HAP-1 (cell line): ENCODE results near the gene DPP6.

Experiments
- DNase-seq, 2 experiments: peaks; one replicate each; pipeline ENCODE4 v3.0.0-alpha.2; 2016 to 2020; ENCODE audit warnings: low spot score in 2 of 2
- H3K27me3 ChIP-seq: fragments of 250-450 bp; sonication (Bioruptor Pico); 2 replicates; pipeline ENCODE4 v1.5.1; 2020; ENCODE audit warnings: low read depth, mild to moderate bottlenecking, moderate library complexity
- H3K36me3 ChIP-seq: fragments of 250-450 bp; sonication (Bioruptor Pico); replicated peaks from 2 replicates; pipeline ENCODE4 v1.5.1; 2020; ENCODE audit warnings: mild to moderate bottlenecking
- H3K4me1 ChIP-seq: fragments of 250-450 bp; sonication (Bioruptor Pico); 2 replicates; pipeline ENCODE4 v1.5.1; 2020; ENCODE audit warnings: mild to moderate bottlenecking
- H3K4me3 ChIP-seq: fragments of 250-450 bp; sonication (Bioruptor Pico); 2 replicates; pipeline ENCODE4 v1.5.1; 2020; ENCODE audit warnings: mild to moderate bottlenecking, moderate library complexity
- H3K9me3 ChIP-seq: fragments of 250-450 bp; sonication (Bioruptor Pico); 2 replicates; pipeline ENCODE4 v1.5.1; 2020; ENCODE audit warnings: mild to moderate bottlenecking, moderate library complexity
- in situ Hi-C: fragments of 300-500 bp; cut with MboI; formaldehyde crosslinking; loops from 3 replicates; pipeline ENCODE4 v1.14.3; 2020; ENCODE audit warnings: low sequenced_read_pairs, inconsistent platforms, mixed read lengths

DPP6 gene

GRCh38 chr7:154628556-154628955 lies 576.4 kb downstream of the DPP6 start:
- no peaks in the 10 kb centered on the region for H3K36me3 ChIP-seq
- no peak for DNase-seq
- H3K4me1 ChIP-seq = no peaks in the 10 kb centered on the region
- H3K4me3 ChIP-seq = no peak overlapping the region
- in situ Hi-C loops = no loop called here
- no peaks in the 10 kb centered on the region for H3K27me3 ChIP-seq
- H3K9me3 ChIP-seq = no peaks in the 10 kb centered on the region

DNA sequence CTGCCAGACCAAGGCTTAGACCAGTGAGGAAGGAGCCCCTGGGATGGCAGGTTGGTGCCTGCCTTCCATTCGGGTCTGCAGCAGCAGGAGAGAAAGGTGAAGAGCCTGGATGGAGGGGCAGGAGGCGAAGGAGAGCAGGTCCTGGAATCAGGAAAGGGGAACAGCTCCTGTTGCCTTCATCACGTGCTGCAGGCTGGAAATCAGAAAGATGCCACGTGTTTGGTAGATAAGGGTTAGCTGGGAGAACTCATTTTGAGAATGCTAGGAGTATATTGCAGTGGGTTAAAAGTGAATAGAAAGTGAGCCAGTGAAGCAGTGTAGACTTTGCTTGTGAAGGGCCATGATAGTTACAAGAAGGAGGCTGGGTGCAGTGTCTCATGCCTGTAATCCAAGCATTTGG lies 579.0 kb downstream of the DPP6 start:
- no peak for DNase-seq
- no peaks in the 10 kb centered on the region for H3K4me1 ChIP-seq
- no peaks in the 10 kb centered on the region for H3K9me3 ChIP-seq
- in situ Hi-C loops = no loop called here
- no peak overlapping the region for H3K4me3 ChIP-seq
- no peaks in the 10 kb centered on the region for H3K36me3 ChIP-seq
- H3K27me3 ChIP-seq = no peaks in the 10 kb centered on the region

DNA sequence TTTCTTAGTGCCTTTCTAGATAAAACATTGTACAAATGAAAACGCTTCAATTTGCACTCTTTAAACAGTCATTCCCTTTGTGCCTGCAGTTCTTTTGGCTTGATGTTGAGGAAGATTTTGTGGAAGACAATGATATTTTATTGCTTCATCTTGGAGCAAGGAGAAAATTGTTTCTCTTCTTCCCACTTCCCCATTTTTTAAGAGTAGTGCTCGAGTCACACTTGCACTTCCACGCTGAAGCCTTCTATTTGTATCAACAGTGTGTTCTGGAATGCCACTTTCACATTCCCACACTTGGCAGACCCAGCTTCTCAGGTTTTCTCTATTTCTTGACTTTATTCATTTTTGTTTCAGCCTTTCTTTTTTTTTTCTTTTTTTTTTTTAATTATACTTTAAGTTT lies 581.4 kb downstream of the DPP6 start:
- Histone ChIP-seq H3K4me3 (no peak overlapping the region), H3K9me3 (no peaks in the 10 kb centered on the region), H3K27me3 (no peaks in the 10 kb centered on the region), H3K4me1 (no peaks in the 10 kb centered on the region), H3K36me3 (no peaks in the 10 kb centered on the region)
- in situ Hi-C loops = no loop called here
- no peak for DNase-seq

DNA sequence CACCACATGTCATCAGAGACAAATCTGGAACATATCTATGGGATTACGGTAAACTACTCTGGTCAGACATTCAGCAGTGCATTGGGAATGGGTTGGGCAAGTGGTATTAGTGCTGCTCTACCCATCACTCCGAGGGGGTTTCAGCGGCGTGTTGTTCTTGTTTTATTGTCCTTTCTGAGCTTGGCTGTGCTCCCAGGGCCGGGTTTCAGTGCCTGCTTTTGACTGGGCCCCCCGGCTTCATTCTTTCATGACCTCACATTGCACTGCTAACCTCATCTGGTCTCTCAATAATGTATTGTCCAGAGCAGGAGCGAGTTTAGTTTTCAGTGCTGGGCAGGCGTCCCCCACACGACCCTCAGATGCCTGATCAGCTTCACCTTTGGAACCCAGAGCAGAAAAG lies 586.1 kb downstream of the DPP6 start:
- no peaks in the 10 kb centered on the region for H3K36me3 ChIP-seq
- H3K27me3 ChIP-seq = no peaks in the 10 kb centered on the region
- H3K9me3 ChIP-seq = no peaks in the 10 kb centered on the region
- DNase-seq = no peak
- no peak overlapping the region for H3K4me3 ChIP-seq
- H3K4me1 ChIP-seq = no peaks in the 10 kb centered on the region
- in situ Hi-C loops = no loop called here

- H3K9me3 ChIP-seq = no peaks in the 10 kb centered on the region
- no peak overlapping the region for H3K4me3 ChIP-seq
- DNase-seq = no peak
- H3K4me1 ChIP-seq = no peaks in the 10 kb centered on the region
- in situ Hi-C loops = no loop called here
- H3K36me3 ChIP-seq = no peaks in the 10 kb centered on the region
- no peaks in the 10 kb centered on the region for H3K27me3 ChIP-seq
Measured at GRCh38 chr7:154640266-154640865, 588.2 kb downstream of the DPP6 start.

GRCh38 chr7:154640917-154641316 lies 588.7 kb downstream of the DPP6 start:
- Histone ChIP-seq H3K9me3 (no peaks in the 10 kb centered on the region), H3K27me3 (no peaks in the 10 kb centered on the region), H3K4me1 (no peaks in the 10 kb centered on the region), H3K36me3 (no peaks in the 10 kb centered on the region), H3K4me3 (no peak overlapping the region)
- in situ Hi-C loops = no loop called here
- DNase-seq = no peak

DNA sequence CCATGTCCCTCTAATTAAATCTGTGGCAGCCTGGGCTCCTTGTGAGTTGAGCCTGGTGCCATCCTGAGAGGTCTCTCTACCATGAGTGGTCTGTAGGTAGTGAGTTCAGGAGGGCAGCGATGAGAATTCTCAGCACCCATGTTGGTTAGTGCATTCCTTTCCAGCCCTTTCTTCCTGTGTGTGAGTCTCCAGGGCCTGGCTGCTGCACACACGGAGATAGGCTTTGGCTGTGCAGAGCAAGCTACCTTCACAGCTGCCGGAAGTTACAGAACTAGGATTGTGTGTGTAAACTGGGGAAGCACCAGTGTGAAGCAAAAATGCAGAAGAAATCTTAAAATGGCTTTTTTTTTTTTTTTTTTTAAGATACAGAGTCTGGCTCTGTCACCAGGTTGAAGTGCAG lies 592.2 kb downstream of the DPP6 start:
- H3K27me3 ChIP-seq = no peaks in the 10 kb centered on the region
- DNase-seq = no peak
- in situ Hi-C loops = no loop called here
- no peaks in the 10 kb centered on the region for H3K4me1 ChIP-seq
- H3K4me3 ChIP-seq = no peak overlapping the region
- H3K9me3 ChIP-seq = no peaks in the 10 kb centered on the region
- no peaks in the 10 kb centered on the region for H3K36me3 ChIP-seq

DNA sequence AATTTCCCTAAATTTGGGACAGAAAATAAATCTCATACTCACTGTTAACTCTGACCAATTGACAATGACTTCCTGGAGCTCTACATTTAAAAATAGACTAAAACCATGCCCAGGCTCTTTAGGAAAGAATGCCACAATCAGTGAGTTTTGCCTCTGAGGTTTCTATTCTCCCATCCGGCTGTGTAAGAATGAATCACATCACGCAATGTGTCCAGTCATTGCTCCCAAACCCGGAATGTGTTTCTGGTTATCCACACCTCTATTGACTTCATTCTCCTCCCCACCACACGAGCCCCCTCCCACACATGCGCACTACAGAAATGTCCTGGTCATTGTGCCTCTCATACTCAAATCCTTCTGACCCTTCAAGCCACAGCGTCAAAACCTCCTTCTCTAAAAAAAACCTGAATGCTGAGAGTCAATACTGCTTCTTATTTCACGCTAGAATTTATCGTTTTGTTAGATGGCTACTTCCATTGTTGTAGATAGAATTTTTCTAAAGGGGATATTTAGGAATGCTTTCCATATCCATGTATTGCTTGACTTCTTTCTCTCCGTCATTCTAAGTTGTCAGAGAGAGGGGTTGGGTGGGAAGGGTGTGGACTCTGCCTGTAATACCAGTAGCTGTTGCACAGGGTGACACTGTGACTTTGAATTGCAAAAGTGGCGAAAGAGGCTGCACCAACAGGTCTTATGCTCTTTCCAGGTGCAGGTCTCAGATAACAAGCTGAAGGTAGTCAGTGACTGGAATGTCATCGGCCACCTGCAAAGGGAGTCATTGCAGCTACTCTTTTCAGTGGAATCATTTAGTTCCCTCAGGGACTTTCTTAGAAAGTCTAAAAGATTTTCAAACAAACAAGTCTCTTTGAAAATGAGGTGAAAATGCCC lies 594.2 kb downstream of the DPP6 start:
- no peaks in the 10 kb centered on the region for H3K9me3 ChIP-seq
- no peaks in the 10 kb centered on the region for H3K4me1 ChIP-seq
- no peak overlapping the region for H3K4me3 ChIP-seq
- no peaks in the 10 kb centered on the region for H3K27me3 ChIP-seq
- no peak for DNase-seq
- no peaks in the 10 kb centered on the region for H3K36me3 ChIP-seq
- in situ Hi-C loops = no loop called here

GRCh38 chr7:154647625-154648024 lies 595.4 kb downstream of the DPP6 start:
- no peak for DNase-seq
- Histone ChIP-seq H3K27me3 (no peaks in the 10 kb centered on the region), H3K4me3 (no peak overlapping the region), H3K36me3 (no peaks in the 10 kb centered on the region), H3K9me3 (no peaks in the 10 kb centered on the region), H3K4me1 (no peaks in the 10 kb centered on the region)
- in situ Hi-C loops = no loop called here

DNA sequence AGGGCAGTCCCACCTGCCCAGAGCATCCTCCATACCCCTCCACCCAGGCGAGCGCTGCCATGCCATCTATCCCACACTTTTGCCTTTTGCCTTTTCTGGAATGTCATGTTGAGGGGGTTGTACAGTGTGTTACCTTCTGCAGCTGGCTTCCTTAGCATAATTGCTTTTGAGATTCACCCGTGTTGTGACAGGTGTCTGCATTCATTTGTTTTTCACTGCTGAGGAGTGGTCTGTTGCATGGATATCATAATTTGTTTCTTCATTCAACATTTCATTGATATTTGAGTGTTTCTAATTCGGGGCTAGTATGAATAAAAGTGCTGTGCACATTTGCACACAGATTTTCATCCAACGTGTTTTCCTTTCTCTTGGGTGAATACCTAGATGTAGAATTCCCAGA lies 596.8 kb downstream of the DPP6 start:
- H3K9me3 ChIP-seq = no peaks in the 10 kb centered on the region
- DNase-seq = no peak
- no peaks in the 10 kb centered on the region for H3K36me3 ChIP-seq
- no peaks in the 10 kb centered on the region for H3K4me1 ChIP-seq
- in situ Hi-C loops = no loop called here
- H3K4me3 ChIP-seq = no peak overlapping the region
- no peaks in the 10 kb centered on the region for H3K27me3 ChIP-seq

DNA sequence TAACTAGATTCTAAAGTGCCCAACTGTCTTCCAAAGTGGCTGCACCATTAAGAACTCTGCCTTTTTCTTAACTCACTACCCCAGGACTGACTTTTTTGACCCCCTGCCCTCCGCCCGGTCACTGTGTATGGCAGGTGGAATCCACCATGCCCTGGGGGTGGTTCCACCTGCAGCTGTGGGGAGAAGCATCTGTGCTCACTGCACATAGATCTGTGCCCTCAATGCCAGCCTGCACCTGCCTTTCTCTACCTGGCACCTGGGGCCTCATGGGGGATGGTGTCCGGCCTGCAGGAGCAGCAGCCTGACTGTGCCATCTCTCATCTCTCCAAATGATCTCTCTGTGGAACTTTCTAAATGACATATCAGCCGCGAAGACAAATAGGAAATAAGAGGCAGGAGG lies 597.2 kb downstream of the DPP6 start:
- Histone ChIP-seq H3K4me1 (no peaks in the 10 kb centered on the region), H3K36me3 (no peaks in the 10 kb centered on the region), H3K27me3 (no peaks in the 10 kb centered on the region), H3K9me3 (no peaks in the 10 kb centered on the region), H3K4me3 (no peak overlapping the region)
- no peak for DNase-seq
- in situ Hi-C loops = no loop called here

GRCh38 chr7:154650275-154650674 lies 598.1 kb downstream of the DPP6 start:
- no peaks in the 10 kb centered on the region for H3K36me3 ChIP-seq
- no peaks in the 10 kb centered on the region for H3K9me3 ChIP-seq
- no peak for DNase-seq
- H3K27me3 ChIP-seq = no peaks in the 10 kb centered on the region
- H3K4me1 ChIP-seq = no peaks in the 10 kb centered on the region
- in situ Hi-C loops = no loop called here
- H3K4me3 ChIP-seq = no peak overlapping the region

DNA sequence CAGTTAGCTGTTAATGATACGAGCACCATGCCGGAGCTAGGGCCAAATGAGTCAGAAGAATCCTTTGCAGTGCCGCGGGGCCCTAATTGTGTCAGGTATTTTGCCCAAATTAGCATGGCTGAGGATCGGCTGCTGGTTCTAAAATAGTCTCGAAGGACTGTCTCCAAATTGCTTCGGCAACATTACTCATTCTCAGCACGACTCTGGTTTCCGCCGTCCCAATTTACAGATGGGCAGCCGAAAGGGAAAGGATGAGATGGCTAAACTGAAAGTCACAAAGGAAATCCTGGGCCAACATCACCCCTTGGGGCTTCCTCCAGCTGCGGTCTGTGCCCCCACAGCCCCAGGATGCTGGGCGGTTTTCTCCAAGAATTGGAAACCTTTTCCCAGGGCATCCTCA lies 599.3 kb downstream of the DPP6 start:
- no peaks in the 10 kb centered on the region for H3K27me3 ChIP-seq
- no peak for DNase-seq
- no peaks in the 10 kb centered on the region for H3K4me1 ChIP-seq
- no peaks in the 10 kb centered on the region for H3K9me3 ChIP-seq
- H3K4me3 ChIP-seq = no peak overlapping the region
- in situ Hi-C loops = no loop called here
- H3K36me3 ChIP-seq = no peaks in the 10 kb centered on the region

- no peak for DNase-seq
- in situ Hi-C loops = no loop called here
- Histone ChIP-seq H3K27me3 (no peaks in the 10 kb centered on the region), H3K4me3 (no peak overlapping the region), H3K9me3 (no peaks in the 10 kb centered on the region), H3K36me3 (no peaks in the 10 kb centered on the region), H3K4me1 (no peaks in the 10 kb centered on the region)
Measured at GRCh38 chr7:154652564-154652963, 600.4 kb downstream of the DPP6 start.
